Heart left ventricle (tissue), 16 donors: ENCODE measurements around the gene TRAPPC3. TPM values are rescaled to one million over a fixed set of nuclear protein-coding genes. Genes with fewer than 3 reads are reported as not detected.
A peak's percentile ranks its signal among the peaks of the same experiment; 100 is the strongest.

Experiments
- ATAC-seq, 4 donors: fragments of 200-7000 bp; cut with Tn5 transposase; one replicate each; pipeline ENCODE4 v1.9.1; 2020 to 2022; ENCODE audit warnings: moderate library complexity in 4 of 4, mild to moderate bottlenecking in 3 of 4, moderate number of reproducible peaks in 1 of 4
- DNase-seq, 5 donors: peaks; one replicate each; pipeline ENCODE4 v3.0.0-alpha.2; 2020
- H3K27ac ChIP-seq, 12 donors: fragments of 200-600 bp; sonication (generic) in 4 of 12; one replicate each; pipeline versions ENCODE4 v1.5.0 to v1.8.0; 2016 to 2022; ENCODE audit warnings: mild to moderate bottlenecking in 2 of 12
- H3K27me3 ChIP-seq, 9 donors: fragments of 200-600 bp; sonication (generic) in 2 of 9; one replicate each; pipeline versions ENCODE4 v1.5.1 to v1.8.0; 2016 to 2022; ENCODE audit warnings: mild to moderate bottlenecking in 3 of 9
- H3K36me3 ChIP-seq, 9 donors: fragments of 200-600 bp; sonication (generic) in 2 of 9; one replicate each; pipeline versions ENCODE4 v1.5.0 to v1.8.0; 2018 to 2022; ENCODE audit warnings: mild to moderate bottlenecking in 2 of 9
- H3K4me1 ChIP-seq, 12 donors: fragments of 200-600 bp; sonication (generic) in 4 of 12; one replicate each; pipeline versions ENCODE4 v1.5.0 to v1.8.0; 2016 to 2022; ENCODE audit warnings: mild to moderate bottlenecking in 3 of 12
- H3K4me3 ChIP-seq, 12 donors: fragments of 200-600 bp; sonication (generic) in 4 of 12; one replicate each; pipeline versions ENCODE4 v1.5.0 to v1.8.0; 2017 to 2022; ENCODE audit warnings: mild to moderate bottlenecking in 9 of 12, moderate library complexity in 4 of 12
- H3K9me3 ChIP-seq, 12 donors: fragments of 200-600 bp; sonication (generic) in 4 of 12; one replicate each; pipeline versions ENCODE4 v1.5.0 to v1.8.0; 2016 to 2022; ENCODE audit warnings: mild to moderate bottlenecking in 1 of 12
- CTCF ChIP-seq, 12 donors: fragments of 200-600 bp; sonication (generic) in 4 of 12; IDR thresholded peaks; one replicate each; pipeline versions ENCODE4 v1.5.0 to v1.8.0; 2018 to 2022; ENCODE audit warnings: antibody characterized with exemption in 12 of 12, mild to moderate bottlenecking in 5 of 12
- POLR2A ChIP-seq, 2 donors: fragments of 450-650 bp; IDR thresholded peaks; one replicate each; pipeline ENCODE4 v1.6.1; 2017; ENCODE audit warnings: antibody characterized with exemption in 2 of 2, mild to moderate bottlenecking in 2 of 2, moderate library complexity in 2 of 2
- WGBS, 4 donors: extraction: QIAGEN DNeasy Blood & Tissue Kit in 2 of 4; methylation state at CpG; one replicate each; pipeline versions ENCODE4 v1.1.5 to v1.1.7; 2013 to 2018; 5-methylcytosine and 5-hydroxymethylcytosine counted together
- intact Hi-C, 10 donors: fragments of 100-400 bp; cut with DNase I; formaldehyde crosslinking; loops; one replicate each; pipeline versions ENCODE4 v1.11.1 to v1.14.2; 2022
- polyA plus RNA-seq, 2 donors: library from polyadenylated mRNA; stranded (reverse); fragments of 200-250 nt; gene quantifications; one replicate each; pipeline ENCODE4 v1.2.3, GENCODE V29; 2013
- total RNA-seq, 9 donors: library from RNA; depleted of rRNA in 2 of 9; stranded (reverse); fragments of >200 nt in 2 of 9; fragmentation: NEBNext Ultra II Directional in 3 of 9; extraction: Animal tissue kit (Norgen Biotek cat#: 25700) in 3 of 9; gene quantifications; one replicate each; pipeline versions ENCODE4 v1.1.0 to v1.2.4, GENCODE V29; 2016 to 2023
- donor health status: ischemic (EF 13 %, LVEDD 7.1; RV severe dilation, severe dysfunction).
- donor health status: healthy with polysubstance abuse.
- donor health status: DM: no; HTN: yes; CAD: no.
- donor health status: DM: no; HTN: no; CAD: no.
- donor health status: ischemic (EF 25% LVEDD 6.9; RV normal size, moderate dysfunction).
- donor health status: ischemic (EF 25% LVEDD 5.7; RV mildly dilated, moderate dysfunction).
- donor health status: healthy.
- donor health status: DM: yes; HTN: yes; CAD: no.
- donor health status: ischemic (EF 35%, LVEDD 5.7; RV mildly dilated, moderate dysfunction).
- donor health status: nonischemic (EF 11% LVEDD 7.7; RV severe dilation, severe dysfunction).
- donor health status: DM: yes; HTN: yes; CAD: no.
- donor health status: PGD.
- donor health status: ischemic (EF 29% LVEDD 5.4; RV normal size, mild dysfunction).
- donor health status: nonischemic (EF 23%, LVEDD 6.1; RV moderate dilation, normal function).

TRAPPC3 gene
- total and polyA plus RNA-seq, 11 donors: 40.8 to 89.6 (median 52.9) TPM

- no peak for TF ChIP-seq POLR2A (IDR thresholded peaks at IDR 0.05)
- TF ChIP-seq CTCF (IDR thresholded peaks at IDR 0.05): no peak
- DNase-seq (peak in 3 of 5 donors; percentile 52 to 60 (median 59)), ATAC-seq (peak; percentile 9 to 33 (median 14))
- WGBS, 4 donors: 9 to 17% (median 13%) methylated on average over 13 to 14 of the region's 14 CpGs
- Histone ChIP-seq H3K4me1 (peaks cover 33 to 96% (median 81%) of the 10 kb centered on the region in 12 donors), H3K27me3 (no peaks in the 10 kb centered on the region), H3K27ac (peak overlapping the region; percentile 79 to 100 (median 96)), H3K36me3 (peaks cover 0 to 15% (median 0%) of the 10 kb centered on the region in 9 donors), H3K9me3 (no peaks in the 10 kb centered on the region), H3K4me3 (peak overlapping the region; percentile 15 to 62 (median 50))
- intact Hi-C loops: loop anchor here in 1 of 10 donors (2.0 kb wide), 1 partner anchor 13 kb away; no protein-coding TSS in a partner anchor
These were observed 12.6 kb upstream of the TRAPPC3 start for GRCh38 chr1:36161641-36162531.

GRCh38 chr1:36160949-36161485 is 11.7 kb upstream of the TRAPPC3 start:
- Histone ChIP-seq H3K4me1 (peaks cover 29 to 87% (median 73%) of the 10 kb centered on the region in 12 donors), H3K9me3 (no peaks in the 10 kb centered on the region), H3K36me3 (peaks cover 0 to 11% (median 0%) of the 10 kb centered on the region in 9 donors), H3K4me3 (peak overlapping the region; percentile 15 to 62 (median 50)), H3K27me3 (no peaks in the 10 kb centered on the region), H3K27ac (peak overlapping the region; percentile 79 to 100 (median 96))
- whole genome bisulfite sequencing, 4 donors: 0 to 2% (median 1%) methylated on average over 10 to 12 of the region's 12 CpGs
- TF ChIP-seq CTCF (IDR thresholded peaks at IDR 0.05): peak in 9 of 12 donors; percentile 13 to 55 (median 35)
- no peak for TF ChIP-seq POLR2A (IDR thresholded peaks at IDR 0.05)
- DNase-seq (peak; percentile 75 to 85 (median 78)), ATAC-seq (peak; percentile 22 to 68 (median 34))
- intact Hi-C loops: loop anchor here in 1 of 10 donors (2.0 kb wide), 1 partner anchor 14 kb away; no protein-coding TSS in a partner anchor

GRCh38 chr1:36160388-36160948 is 11.2 kb upstream of the TRAPPC3 start:
- DNase-seq (no peak), ATAC-seq (no peak)
- Histone ChIP-seq H3K36me3 (peaks cover 0 to 11% (median 0%) of the 10 kb centered on the region in 9 donors), H3K9me3 (no peaks in the 10 kb centered on the region), H3K27ac (peak overlapping the region; percentile 79 to 100 (median 96)), H3K4me3 (peak overlapping the region; percentile 15 to 62 (median 50)), H3K27me3 (no peaks in the 10 kb centered on the region), H3K4me1 (peaks cover 29 to 82% (median 70%) of the 10 kb centered on the region in 12 donors)
- TF ChIP-seq CTCF (IDR thresholded peaks at IDR 0.05) (no peak), POLR2A (IDR thresholded peaks at IDR 0.05) (no peak)
- 23 to 29% (median 26%) methylated on average over 4 of the region's 4 CpGs for WGBS, 4 donors
- intact Hi-C loops: loop anchor here in 1 of 10 donors (2.0 kb wide), 1 partner anchor 14 kb away; no protein-coding TSS in a partner anchor
